Neural cell (in vitro differentiated cells): ENCODE data around the gene CD2.

Experiments used
- CTCF ChIP-seq: fragments of 450-650 bp; IDR thresholded peaks from 2 replicates; pipeline ENCODE4 v1.5.1; 2014; ENCODE audit warnings: antibody characterized with exemption, mild to moderate bottlenecking, moderate library complexity; ENCODE audit not compliant: poor library complexity, severe bottlenecking
- EP300 ChIP-seq: fragments of 450-650 bp; conservative IDR thresholded peaks from 2 replicates; pipeline ENCODE4 v1.6.1; 2014; ENCODE audit warnings: antibody characterized with exemption, mild to moderate bottlenecking, moderate library complexity; ENCODE audit not compliant: poor library complexity, severe bottlenecking
- EZH2 ChIP-seq: fragments of 200-600, 300-800 bp; shearing (Covaris generic), sonication (generic); IDR thresholded peaks from 2 replicates; pipeline ENCODE4 v1.6.1; 2014; ENCODE audit warnings: antibody characterized with exemption, low read length, borderline replicate concordance, mild to moderate bottlenecking; ENCODE audit not compliant: insufficient read depth, poor library complexity, severe bottlenecking
- MXI1 ChIP-seq: fragments of 450-650 bp; conservative IDR thresholded peaks from 2 replicates; pipeline ENCODE4 v1.6.1; 2014; ENCODE audit warnings: antibody characterized with exemption, mild to moderate bottlenecking; ENCODE audit not compliant: poor library complexity, severe bottlenecking
- POLR2AphosphoS5 ChIP-seq: IDR thresholded peaks from 2 replicates; pipeline ENCODE4 v1.6.1; 2012
- RAD21 ChIP-seq: fragments of 450-650 bp; conservative IDR thresholded peaks from 2 replicates; pipeline ENCODE4 v1.6.1; 2014; ENCODE audit warnings: antibody characterized with exemption, mild to moderate bottlenecking, moderate library complexity
- SMC3 ChIP-seq: fragments of 450-650 bp; conservative IDR thresholded peaks from 2 replicates; pipeline ENCODE4 v1.6.1; 2014; ENCODE audit warnings: antibody characterized with exemption, mild to moderate bottlenecking, moderate library complexity; ENCODE audit not compliant: poor library complexity
- TAF1 ChIP-seq: IDR thresholded peaks from 2 replicates; pipeline ENCODE4 v1.6.1; 2012; ENCODE audit warnings: low read depth
- TF ChIP-seq, protein P1 (sequence below): IDR thresholded peaks from 2 replicates; pipeline ENCODE4 v1.6.1; 2012; ENCODE audit warnings: borderline replicate concordance

DNA sequence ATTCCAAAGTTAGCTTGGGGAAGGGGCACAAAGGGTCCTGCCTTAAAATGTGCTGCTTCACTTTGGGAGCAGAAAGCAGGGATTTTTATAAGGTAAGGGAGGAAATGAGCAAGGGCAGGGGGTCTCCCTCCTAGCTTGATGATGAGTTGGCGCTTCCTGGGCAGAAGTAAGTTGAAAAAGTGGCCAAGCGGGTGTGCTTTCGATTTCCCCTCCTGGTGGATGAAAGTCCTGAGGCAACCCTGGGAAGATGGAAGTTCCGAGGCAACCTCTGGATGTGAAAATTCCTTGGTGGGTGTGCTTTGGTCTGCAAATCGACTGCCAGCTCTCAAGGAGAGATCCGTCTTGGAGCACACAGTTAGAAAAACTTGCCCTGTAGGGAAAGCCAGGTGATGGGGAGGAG is 41.7 kb upstream of the CD2 start:
- TF ChIP-seq CTCF, result no peak
- no peak for TF ChIP-seq EP300
- TF ChIP-seq SMC3, result no peak
- no peak for TF ChIP-seq EZH2
- TF ChIP-seq TAF1, result no peak
- no peak for TF ChIP-seq POLR2AphosphoS5
- no peak for TF ChIP-seq MXI1
- TF ChIP-seq RAD21, result no peak
- TF ChIP-seq, protein P1, sequence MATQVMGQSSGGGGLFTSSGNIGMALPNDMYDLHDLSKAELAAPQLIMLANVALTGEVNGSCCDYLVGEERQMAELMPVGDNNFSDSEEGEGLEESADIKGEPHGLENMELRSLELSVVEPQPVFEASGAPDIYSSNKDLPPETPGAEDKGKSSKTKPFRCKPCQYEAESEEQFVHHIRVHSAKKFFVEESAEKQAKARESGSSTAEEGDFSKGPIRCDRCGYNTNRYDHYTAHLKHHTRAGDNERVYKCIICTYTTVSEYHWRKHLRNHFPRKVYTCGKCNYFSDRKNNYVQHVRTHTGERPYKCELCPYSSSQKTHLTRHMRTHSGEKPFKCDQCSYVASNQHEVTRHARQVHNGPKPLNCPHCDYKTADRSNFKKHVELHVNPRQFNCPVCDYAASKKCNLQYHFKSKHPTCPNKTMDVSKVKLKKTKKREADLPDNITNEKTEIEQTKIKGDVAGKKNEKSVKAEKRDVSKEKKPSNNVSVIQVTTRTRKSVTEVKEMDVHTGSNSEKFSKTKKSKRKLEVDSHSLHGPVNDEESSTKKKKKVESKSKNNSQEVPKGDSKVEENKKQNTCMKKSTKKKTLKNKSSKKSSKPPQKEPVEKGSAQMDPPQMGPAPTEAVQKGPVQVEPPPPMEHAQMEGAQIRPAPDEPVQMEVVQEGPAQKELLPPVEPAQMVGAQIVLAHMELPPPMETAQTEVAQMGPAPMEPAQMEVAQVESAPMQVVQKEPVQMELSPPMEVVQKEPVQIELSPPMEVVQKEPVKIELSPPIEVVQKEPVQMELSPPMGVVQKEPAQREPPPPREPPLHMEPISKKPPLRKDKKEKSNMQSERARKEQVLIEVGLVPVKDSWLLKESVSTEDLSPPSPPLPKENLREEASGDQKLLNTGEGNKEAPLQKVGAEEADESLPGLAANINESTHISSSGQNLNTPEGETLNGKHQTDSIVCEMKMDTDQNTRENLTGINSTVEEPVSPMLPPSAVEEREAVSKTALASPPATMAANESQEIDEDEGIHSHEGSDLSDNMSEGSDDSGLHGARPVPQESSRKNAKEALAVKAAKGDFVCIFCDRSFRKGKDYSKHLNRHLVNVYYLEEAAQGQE, result no peak
